Gastrocnemius medialis (tissue), 4 donors: Measurements from ENCODE around the gene RAD51B. TPM values are rescaled to one million over a fixed set of nuclear protein-coding genes. Genes with fewer than 3 reads are reported as not detected.

Experiments used
- ATAC-seq, 2 donors: fragments of 150-250 bp; one replicate each; pipeline ENCODE4 v1.9.1; 2016
- DNase-seq, 2 donors: peaks; one replicate each; pipeline ENCODE4 v3.0.0-alpha.2; 2019
- H3K27ac ChIP-seq, 4 donors: fragments of 200-600 bp; sonication (generic); 1 replicate in 1 of 4; 2 replicates in 3 of 4; pipeline ENCODE4 v1.5.1; 2016 to 2018; ENCODE audit warnings: mild to moderate bottlenecking in 2 of 4, moderate library complexity in 1 of 4
- H3K27me3 ChIP-seq, 3 donors: fragments of 200-600 bp; sonication (generic) in 2 of 3; 1 replicate in 1 of 3; 2 replicates in 2 of 3; pipeline versions ENCODE4 v1.5.1 to v1.6.0; 2016 to 2019; ENCODE audit warnings: mild to moderate bottlenecking in 1 of 3, moderate library complexity in 1 of 3
- H3K36me3 ChIP-seq, 2 donors: fragments of 200-600 bp; sonication (generic) in 1 of 2; one replicate each; pipeline ENCODE4 v1.5.1; 2017 to 2018
- H3K4me1 ChIP-seq, 2 donors: fragments of 200-600 bp; sonication (generic) in 1 of 2; one replicate each; pipeline ENCODE4 v1.5.1; 2016 to 2017; ENCODE audit warnings: mild to moderate bottlenecking in 2 of 2
- H3K4me3 ChIP-seq, 4 donors: fragments of 200-600 bp; sonication (generic) in 3 of 4; 1 replicate in 1 of 4; 2 replicates in 3 of 4; pipeline ENCODE4 v1.5.1; 2016 to 2019; ENCODE audit warnings: mild to moderate bottlenecking in 2 of 4
- H3K9me3 ChIP-seq, 3 donors: fragments of 200-600 bp; sonication (generic) in 2 of 3; 1 replicate in 1 of 3; 2 replicates in 2 of 3; pipeline ENCODE4 v1.5.1; 2016 to 2019
- CTCF ChIP-seq, 5 experiments: fragments of 450-650 bp in 3 of 5; fragments of 200-600 bp in 2 of 5; sonication (generic) in 2 of 5; IDR thresholded peaks in 4 of 5; conservative IDR thresholded peaks in 1 of 5; 1 replicate in 4 of 5; 2 replicates in 1 of 5; pipeline ENCODE4 v1.5.1; 2016 to 2019; ENCODE audit warnings: antibody characterized with exemption in 5 of 5, mild to moderate bottlenecking in 3 of 5, moderate library complexity in 3 of 5
- POLR2A ChIP-seq, 2 donors: fragments of 450-650 bp; IDR thresholded peaks; one replicate each; pipeline ENCODE4 v1.6.1; 2017; ENCODE audit warnings: antibody characterized with exemption in 2 of 2, mild to moderate bottlenecking in 2 of 2, moderate library complexity in 2 of 2
- in situ Hi-C, 4 donors: fragments of 200-750 bp; cut with MboI; loops; one replicate each; pipeline versions ENCODE4 v1.15.0 to v1.8.0; 2017; ENCODE audit warnings: low sequenced_read_pairs in 4 of 4
- intact Hi-C: fragments of 100-400 bp; cut with DNase I; formaldehyde crosslinking; loops from one replicate; pipeline ENCODE4 v1.15.1; 2023; ENCODE audit warnings: low total_unique reads
- total RNA-seq, 4 donors: library from RNA; depleted of rRNA; stranded (reverse); fragments of >200 nt; gene quantifications; one replicate each; pipeline versions ENCODE4 v1.1.0 to v1.2.3, GENCODE V29; 2016

Gene RAD51B
- total RNA-seq, 4 donors from 2014 or later, result 1.6 to 3.3 (median 2.4) TPM

- in situ Hi-C loops (no loop called here), intact Hi-C loops (no loop called here)
- no peaks in the 10 kb centered on the region for H3K36me3 ChIP-seq
- no peaks in the 10 kb centered on the region for H3K4me1 ChIP-seq
- DNase-seq, result no peak
- no peaks in the 10 kb centered on the region for H3K9me3 ChIP-seq
- H3K27me3 ChIP-seq, result no peaks in the 10 kb centered on the region
- no peak overlapping the region for H3K4me3 ChIP-seq
- H3K27ac ChIP-seq, result no peak overlapping the region
- TF ChIP-seq POLR2A (IDR thresholded peaks at IDR 0.05) (no peak), CTCF (IDR thresholded peaks at IDR 0.05 in 4 of 5, conservative IDR thresholded peaks at IDR 0.05 in 1 of 5) (no peak)
- no peak for ATAC-seq
Measured at GRCh38 chr14:68033336-68033932, 213.9 kb downstream of the RAD51B start.

GRCh38 chr14:68034896-68035295 lies 215.3 kb downstream of the RAD51B start:
- H3K4me3 ChIP-seq, result no peak overlapping the region
- H3K27me3 ChIP-seq, result no peaks in the 10 kb centered on the region
- DNase-seq (no peak), ATAC-seq (no peak)
- intact Hi-C loops, result no loop called here
- in situ Hi-C loops, result no loop called here
- H3K27ac ChIP-seq, result no peak overlapping the region
- no peaks in the 10 kb centered on the region for H3K4me1 ChIP-seq
- H3K9me3 ChIP-seq, result no peaks in the 10 kb centered on the region
- TF ChIP-seq POLR2A (IDR thresholded peaks at IDR 0.05) (no peak), CTCF (IDR thresholded peaks at IDR 0.05 in 4 of 5, conservative IDR thresholded peaks at IDR 0.05 in 1 of 5) (no peak)
- no peaks in the 10 kb centered on the region for H3K36me3 ChIP-seq

GRCh38 chr14:68036202-68036601 lies 216.6 kb downstream of the RAD51B start:
- intact Hi-C loops (no loop called here), in situ Hi-C loops (no loop called here)
- H3K4me1 ChIP-seq, result peaks cover under 1 to 2% of the 10 kb centered on the region in 2 donors
- ATAC-seq, result no peak
- H3K27me3 ChIP-seq, result no peaks in the 10 kb centered on the region
- no peaks in the 10 kb centered on the region for H3K36me3 ChIP-seq
- DNase-seq, result no peak
- TF ChIP-seq CTCF (IDR thresholded peaks at IDR 0.05 in 4 of 5, conservative IDR thresholded peaks at IDR 0.05 in 1 of 5) (no peak), POLR2A (IDR thresholded peaks at IDR 0.05) (no peak)
- H3K9me3 ChIP-seq, result no peaks in the 10 kb centered on the region
- H3K27ac ChIP-seq, result no peak overlapping the region
- no peak overlapping the region for H3K4me3 ChIP-seq

- TF ChIP-seq POLR2A (IDR thresholded peaks at IDR 0.05) (no peak), CTCF (IDR thresholded peaks at IDR 0.05 in 4 of 5, conservative IDR thresholded peaks at IDR 0.05 in 1 of 5) (no peak)
- ATAC-seq, result no peak
- in situ Hi-C loops (no loop called here), intact Hi-C loops (no loop called here)
- DNase-seq, result no peak
- Histone ChIP-seq H3K4me1 (peaks cover 25 to 27% of the 10 kb centered on the region in 2 donors), H3K4me3 (no peak overlapping the region), H3K27me3 (no peaks in the 10 kb centered on the region), H3K27ac (no peak overlapping the region), H3K36me3 (no peaks in the 10 kb centered on the region), H3K9me3 (no peaks in the 10 kb centered on the region)
Measured at GRCh38 chr14:68039593-68039992, 220.0 kb downstream of the RAD51B start.
